Right renal cortex interstitium (tissue), 3 donors: Measurements from ENCODE around the gene KAZN. TPM values are rescaled to one million over a fixed set of nuclear protein-coding genes. Genes with fewer than 3 reads are reported as not detected.

ENCODE experiments used
- DNase-seq, 3 donors: peaks; one replicate each; pipeline ENCODE4 v3.0.0-alpha.2; 2013; ENCODE audit warnings: low read depth in 3 of 3, low spot score in 2 of 3
- polyA plus RNA-seq, 3 donors: library from polyadenylated mRNA; unstranded; fragments of 120-200 nt; gene quantifications; one replicate each; pipeline ENCODE4 v1.2.1, GENCODE V29; 2013; ENCODE audit not compliant: insufficient read length in 3 of 3

Gene KAZN
- polyA plus RNA-seq, 3 donors, result 31.1 to 37.0 (median 31.5) TPM

DNA sequence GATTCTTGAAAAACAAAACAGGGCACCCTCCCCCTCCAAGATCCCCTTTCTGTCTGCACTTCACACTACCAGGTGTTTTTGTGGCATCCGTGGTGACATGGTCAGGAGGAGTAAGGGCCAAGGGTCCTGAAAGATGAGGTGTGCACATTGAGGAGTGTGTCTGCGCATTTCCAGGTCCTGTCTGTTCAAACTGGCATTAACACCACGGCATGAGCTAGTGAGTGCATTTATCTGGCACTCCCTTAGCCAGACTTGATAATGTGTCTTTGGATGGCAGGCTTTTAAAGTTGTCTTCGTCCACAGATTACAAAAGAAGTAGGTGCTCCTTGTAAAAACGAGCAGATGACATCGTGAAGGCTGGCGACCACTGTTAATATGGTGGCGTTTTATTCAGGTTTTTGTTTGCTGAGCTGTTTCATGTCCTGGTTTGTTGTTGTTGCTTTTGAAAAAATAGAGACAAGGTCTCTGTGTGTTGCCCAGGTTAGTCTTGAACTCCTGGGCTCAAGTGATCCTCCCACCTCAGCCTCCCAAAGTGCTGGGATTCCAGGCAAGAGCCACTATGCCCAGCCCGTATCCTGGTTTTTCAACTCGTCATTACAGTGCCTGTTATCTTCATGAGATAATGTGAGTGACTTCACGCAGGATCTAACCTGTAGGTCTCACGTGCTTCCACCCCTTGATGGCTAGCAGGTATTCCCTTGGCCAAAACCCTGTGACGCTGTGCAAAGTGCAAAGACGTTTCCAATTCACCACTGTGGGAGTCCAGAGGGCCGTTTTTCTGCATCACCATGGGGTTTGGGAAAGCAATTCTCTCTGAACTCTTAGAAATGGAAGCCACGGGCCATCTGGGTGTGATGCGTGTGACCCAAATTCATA lies 559.3 kb downstream of the KAZN start:
- no peak for DNase-seq

- DNase-seq, result no peak
Observed at GRCh38 chr1:15158506-15159165, 560.2 kb downstream of the KAZN start.

- DNase-seq, result no peak
Observed at GRCh38 chr1:15159166-15159555, 560.7 kb downstream of the KAZN start.

DNA sequence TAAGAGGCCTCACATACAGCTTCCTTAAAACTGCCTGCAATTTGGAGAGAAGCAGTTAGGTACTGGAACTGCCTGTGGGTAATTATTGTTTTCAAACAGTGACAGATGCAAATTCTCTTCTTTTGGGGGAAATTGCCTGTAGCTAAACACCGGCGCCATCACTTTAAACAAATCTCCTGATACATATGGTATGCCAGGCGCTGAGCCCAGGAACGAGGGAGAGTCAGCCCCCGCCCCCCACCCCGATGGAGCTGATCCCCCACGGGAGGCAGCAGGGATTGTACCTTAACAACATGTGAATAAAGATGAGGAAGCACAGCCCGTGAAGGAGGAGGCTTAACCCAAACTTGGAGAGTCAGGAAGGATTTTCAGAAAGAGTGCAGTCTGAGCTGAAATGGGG lies 562.1 kb downstream of the KAZN start:
- no peak for DNase-seq

DNA sequence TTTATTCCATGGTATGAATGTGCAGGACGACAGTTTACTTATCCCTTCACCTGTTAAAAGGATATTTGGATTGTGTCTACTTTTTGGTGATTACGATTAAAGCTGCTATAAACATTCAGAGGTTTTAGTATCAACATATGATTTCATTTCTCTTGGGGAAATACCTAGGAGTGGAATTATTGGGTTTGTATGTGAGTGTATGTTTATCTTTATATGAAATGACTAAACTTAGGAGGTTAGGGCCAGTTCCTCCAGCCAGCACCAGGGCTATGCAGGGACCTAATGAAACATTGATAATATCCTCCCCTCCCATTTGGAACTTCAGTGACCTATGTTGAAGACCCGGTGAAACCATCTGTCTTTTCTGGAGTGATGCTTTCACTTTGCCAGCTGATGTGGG lies 568.9 kb downstream of the KAZN start:
- DNase-seq, result no peak
